Prostate gland (tissue), 2 donors: Measurements from ENCODE around the gene MPIG6B. TPM values are rescaled to one million over a fixed set of nuclear protein-coding genes. Genes with fewer than 3 reads are reported as not detected.

Source experiments
- DNase-seq: peaks from one replicate; pipeline ENCODE4 v3.0.0-alpha.2; 2019; ENCODE audit warnings: low spot score
- H3K27ac ChIP-seq, 2 donors: fragments of 200-600 bp; sonication (generic); 2 replicates each; pipeline ENCODE4 v1.5.1; 2017 to 2019
- H3K27me3 ChIP-seq: fragments of 200-600 bp; sonication (generic); replicated peaks from 2 replicates; pipeline ENCODE4 v1.5.1; 2019; ENCODE audit not compliant: insufficient read depth
- H3K36me3 ChIP-seq, 2 donors: fragments of 200-600 bp; sonication (generic); 1 replicate in 1 of 2; 2 replicates in 1 of 2; pipeline versions ENCODE4 v1.5.1 to v1.8.1; 2017 to 2019
- H3K4me1 ChIP-seq: fragments of 200-600 bp; sonication (generic); replicated peaks from 2 replicates; pipeline ENCODE4 v1.5.1; 2019
- H3K4me3 ChIP-seq, 2 donors: fragments of 200-600 bp; sonication (generic); 2 replicates each; pipeline ENCODE4 v1.5.1; 2017 to 2019
- H3K9me3 ChIP-seq: fragments of 200-600 bp; sonication (generic); 2 replicates; pipeline ENCODE4 v1.5.1; 2017
- POLR2A ChIP-seq: fragments of 450-650 bp; IDR thresholded peaks from one replicate; pipeline ENCODE4 v1.6.1; 2016; ENCODE audit warnings: antibody characterized with exemption, mild to moderate bottlenecking
- POLR2AphosphoS5 ChIP-seq: sonication (generic); formaldehyde crosslinking; IDR thresholded peaks from one replicate; pipeline ENCODE4 v1.6.1; 2017; ENCODE audit warnings: antibody characterized with exemption
- WGBS: methylation state at CpG from one replicate; pipeline ENCODE4 v1.1.5; 2018; 5-methylcytosine and 5-hydroxymethylcytosine counted together
- intact Hi-C: fragments of 100-400 bp; cut with DNase I; formaldehyde crosslinking; loops from one replicate; pipeline ENCODE4 v1.14.2; 2022
- total RNA-seq, 2 donors: library from RNA; depleted of rRNA; stranded (reverse); fragments of >200 nt; gene quantifications; one replicate each; pipeline ENCODE4 v1.1.0, GENCODE V29; 2016
- TF ChIP-seq, protein P1 (sequence below), 4 experiments: fragments of 200-600 bp in 2 of 4; fragments of 450-650 bp in 2 of 4; sonication (generic) in 2 of 4; IDR thresholded peaks; 1 replicate in 3 of 4; 2 replicates in 1 of 4; pipeline ENCODE4 v1.5.1; 2016 to 2019; ENCODE audit warnings: antibody characterized with exemption in 4 of 4, mild to moderate bottlenecking in 2 of 4, moderate library complexity in 2 of 4

MPIG6B gene
- total RNA-seq, 2 donors from 2014 or later: 0.74 TPM; not detected in 1

DNA sequence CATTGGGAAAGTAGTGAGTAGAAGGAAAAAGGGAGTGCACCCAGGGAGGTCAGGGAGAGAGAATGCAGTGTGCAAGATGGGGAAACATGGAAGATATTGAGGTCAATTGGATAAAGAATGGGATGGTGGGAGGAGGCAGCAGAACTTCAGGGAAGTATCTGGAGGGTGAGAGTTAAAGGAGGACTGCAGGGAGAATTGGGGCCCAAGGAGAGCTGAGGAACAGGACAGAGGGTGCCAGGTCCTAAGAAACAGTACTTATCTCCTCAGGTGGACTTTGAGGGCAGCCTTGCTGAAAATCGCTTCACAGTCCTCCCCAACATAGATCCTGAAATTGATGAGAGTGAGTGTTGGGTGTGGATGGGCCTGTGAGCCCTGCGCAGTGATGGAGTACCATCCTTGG, 35.1 kb downstream of the MPIG6B start:
- H3K27ac ChIP-seq: no peak overlapping the region
- TF ChIP-seq, protein P1, sequence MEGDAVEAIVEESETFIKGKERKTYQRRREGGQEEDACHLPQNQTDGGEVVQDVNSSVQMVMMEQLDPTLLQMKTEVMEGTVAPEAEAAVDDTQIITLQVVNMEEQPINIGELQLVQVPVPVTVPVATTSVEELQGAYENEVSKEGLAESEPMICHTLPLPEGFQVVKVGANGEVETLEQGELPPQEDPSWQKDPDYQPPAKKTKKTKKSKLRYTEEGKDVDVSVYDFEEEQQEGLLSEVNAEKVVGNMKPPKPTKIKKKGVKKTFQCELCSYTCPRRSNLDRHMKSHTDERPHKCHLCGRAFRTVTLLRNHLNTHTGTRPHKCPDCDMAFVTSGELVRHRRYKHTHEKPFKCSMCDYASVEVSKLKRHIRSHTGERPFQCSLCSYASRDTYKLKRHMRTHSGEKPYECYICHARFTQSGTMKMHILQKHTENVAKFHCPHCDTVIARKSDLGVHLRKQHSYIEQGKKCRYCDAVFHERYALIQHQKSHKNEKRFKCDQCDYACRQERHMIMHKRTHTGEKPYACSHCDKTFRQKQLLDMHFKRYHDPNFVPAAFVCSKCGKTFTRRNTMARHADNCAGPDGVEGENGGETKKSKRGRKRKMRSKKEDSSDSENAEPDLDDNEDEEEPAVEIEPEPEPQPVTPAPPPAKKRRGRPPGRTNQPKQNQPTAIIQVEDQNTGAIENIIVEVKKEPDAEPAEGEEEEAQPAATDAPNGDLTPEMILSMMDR (IDR thresholded peaks at IDR 0.05): no peak
- no peak for TF ChIP-seq POLR2AphosphoS5
- no peak for TF ChIP-seq POLR2A
- no peak for DNase-seq
- no peaks in the 10 kb centered on the region for H3K27me3 ChIP-seq
- intact Hi-C loops: no loop called here
- H3K9me3 ChIP-seq: no peaks in the 10 kb centered on the region
- H3K4me3 ChIP-seq: no peak overlapping the region
- H3K4me1 ChIP-seq: no peaks in the 10 kb centered on the region
- no peaks in the 10 kb centered on the region for H3K36me3 ChIP-seq
- 89% methylated on average over 2 of the region's 2 CpGs for WGBS

DNA sequence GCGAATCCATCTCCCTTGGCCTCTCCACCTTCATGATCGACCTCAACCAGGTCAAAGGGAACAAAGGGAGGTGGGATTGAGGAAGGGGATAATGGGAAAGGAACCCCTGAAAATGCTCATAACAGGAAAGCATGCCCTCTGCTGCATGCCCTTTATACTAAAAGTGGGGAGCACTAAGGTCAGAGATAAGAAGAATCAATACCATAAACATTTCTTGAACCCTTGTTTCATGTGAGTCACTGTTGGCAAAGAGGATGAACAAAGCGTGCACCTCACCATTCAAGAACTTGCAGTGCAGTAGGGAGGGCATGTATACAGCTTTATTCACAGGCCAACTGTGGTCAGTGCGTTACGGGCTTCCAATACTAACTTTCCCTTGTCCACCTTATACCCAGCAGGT, 37.6 kb downstream of the MPIG6B start:
- no peaks in the 10 kb centered on the region for H3K4me1 ChIP-seq
- intact Hi-C loops: no loop called here
- TF ChIP-seq POLR2A (no peak), POLR2AphosphoS5 (no peak)
- TF ChIP-seq, protein P1 (IDR thresholded peaks at IDR 0.05): no peak
- H3K36me3 ChIP-seq: no peaks in the 10 kb centered on the region
- no peaks in the 10 kb centered on the region for H3K9me3 ChIP-seq
- WGBS: 95% methylated on average over 5 of the region's 5 CpGs
- H3K27ac ChIP-seq: no peak overlapping the region
- no peak for DNase-seq
- H3K4me3 ChIP-seq: no peak overlapping the region
- H3K27me3 ChIP-seq: no peaks in the 10 kb centered on the region

DNA sequence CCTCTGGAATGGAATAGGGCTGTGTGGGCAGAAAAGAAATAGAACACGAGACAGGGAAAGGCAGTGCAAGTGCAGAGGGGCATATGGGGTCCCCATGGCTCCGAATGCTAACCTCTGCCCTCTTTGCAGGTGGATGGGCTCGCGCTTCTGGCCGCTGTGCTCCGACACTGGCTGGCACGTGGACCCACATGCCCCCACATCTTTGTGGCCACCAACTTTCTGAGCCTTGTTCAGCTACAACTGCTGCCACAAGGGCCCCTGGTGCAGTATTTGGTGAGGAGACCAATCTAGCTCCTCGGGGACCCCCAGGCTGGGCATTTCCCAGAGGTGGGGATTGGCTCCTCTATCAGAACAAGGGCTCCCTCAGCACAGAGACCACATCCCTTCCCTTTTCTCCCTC, 38.2 kb downstream of the MPIG6B start:
- Histone ChIP-seq H3K9me3 (no peaks in the 10 kb centered on the region), H3K36me3 (no peaks in the 10 kb centered on the region), H3K27me3 (no peaks in the 10 kb centered on the region), H3K4me1 (no peaks in the 10 kb centered on the region), H3K4me3 (no peak overlapping the region), H3K27ac (no peak overlapping the region)
- no peak for DNase-seq
- TF ChIP-seq, protein P1 (IDR thresholded peaks at IDR 0.05): no peak
- no peak for TF ChIP-seq POLR2A
- no peak for TF ChIP-seq POLR2AphosphoS5
- intact Hi-C loops: no loop called here
- WGBS: 97% methylated on average over 8 of the region's 8 CpGs

DNA sequence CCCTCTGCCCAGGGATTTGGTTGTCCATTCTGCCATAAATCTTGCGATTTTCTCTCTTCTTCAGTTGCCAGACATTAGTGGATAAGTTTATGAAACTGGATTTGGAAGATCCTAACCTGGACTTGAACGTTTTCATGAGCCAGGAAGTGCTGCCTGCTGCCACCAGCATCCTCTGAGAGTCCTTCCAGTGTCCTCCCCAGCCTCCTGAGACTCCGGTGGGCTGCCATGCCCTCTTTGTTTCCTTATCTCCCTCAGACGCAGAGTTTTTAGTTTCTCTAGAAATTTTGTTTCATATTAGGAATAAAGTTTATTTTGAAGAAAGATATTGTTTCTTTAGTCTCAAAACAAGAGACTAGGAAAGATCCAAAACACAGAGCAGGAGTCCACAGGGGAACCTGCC, 39.2 kb downstream of the MPIG6B start, which contains the start of gene SAPCD1:
TSS of gene SAPCD1 (plus strand) at position 301 of the 400 bp plus-strand sequence. CDS start 399 bp downstream, outside the sequence.
- no peaks in the 10 kb centered on the region for H3K27me3 ChIP-seq
- no peak for DNase-seq
- H3K4me3 ChIP-seq: no peak within 1 kb of the TSS
- no peak within 1 kb of the TSS for H3K27ac ChIP-seq
- intact Hi-C loops: no loop called here
- no peaks in the 10 kb centered on the region for H3K9me3 ChIP-seq
- no peaks in the 10 kb centered on the region for H3K36me3 ChIP-seq
- no peak for TF ChIP-seq POLR2A
- TF ChIP-seq, protein P1 (IDR thresholded peaks at IDR 0.05): no peak
- TF ChIP-seq POLR2AphosphoS5: no peak
- WGBS: 80% methylated on average over 4 of the region's 4 CpGs
- no peaks in the 10 kb centered on the region for H3K4me1 ChIP-seq

DNA sequence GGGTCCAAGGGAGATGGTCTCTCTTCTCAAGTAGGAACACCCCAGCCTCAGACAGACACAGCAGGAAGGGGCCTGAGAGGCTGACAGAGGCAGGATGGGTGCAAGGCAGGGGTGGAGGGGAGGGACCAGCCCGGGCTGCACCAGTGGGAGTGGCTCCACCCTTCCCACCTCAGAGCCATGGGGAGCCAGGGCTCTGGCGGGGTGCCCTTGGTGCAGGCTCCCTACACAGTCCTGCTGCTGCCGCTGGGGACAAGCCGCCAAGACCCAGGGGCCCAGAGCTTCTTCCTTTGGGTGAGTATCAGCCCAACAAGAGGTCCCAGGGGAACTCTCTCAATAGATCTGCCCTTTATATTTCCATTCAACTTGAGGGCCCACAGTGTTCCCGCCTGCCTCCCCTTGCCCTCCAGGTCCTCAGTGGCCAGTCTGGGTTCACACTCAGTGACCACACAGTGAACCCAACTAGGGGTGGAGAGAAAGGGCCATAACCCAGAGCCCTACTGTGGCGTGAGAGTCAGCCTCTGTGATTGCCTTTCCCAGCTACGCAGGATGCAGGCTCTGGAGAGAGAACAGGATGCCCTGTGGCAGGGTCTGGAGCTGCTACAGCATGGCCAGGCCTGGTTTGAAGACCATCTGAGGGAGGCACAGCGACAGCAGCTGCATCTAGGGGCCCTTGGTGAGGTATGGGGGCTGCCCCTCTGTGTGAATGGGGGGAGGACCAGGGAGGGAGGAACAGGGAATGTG, 39.9 kb downstream of the MPIG6B start:
- 66% methylated on average over 7 of the region's 8 CpGs for WGBS
- Histone ChIP-seq H3K9me3 (no peaks in the 10 kb centered on the region), H3K27me3 (no peaks in the 10 kb centered on the region), H3K27ac (no peak overlapping the region), H3K36me3 (no peaks in the 10 kb centered on the region), H3K4me1 (no peaks in the 10 kb centered on the region), H3K4me3 (no peak overlapping the region)
- intact Hi-C loops: no loop called here
- DNase-seq: no peak
- TF ChIP-seq, protein P1 (IDR thresholded peaks at IDR 0.05): no peak
- no peak for TF ChIP-seq POLR2AphosphoS5
- no peak for TF ChIP-seq POLR2A
